GM19467 (cell line): ENCODE measurements around the gene DHRS2.

Experiments
- ATAC-seq: cut with Tn5 transposase; IDR thresholded peaks from one replicate; pipeline ENCODE4 v1.9.1; 2021; ENCODE audit warnings: mild to moderate bottlenecking, moderate library complexity; ENCODE audit not compliant: unreplicated experiment

The DHRS2 gene

DNA sequence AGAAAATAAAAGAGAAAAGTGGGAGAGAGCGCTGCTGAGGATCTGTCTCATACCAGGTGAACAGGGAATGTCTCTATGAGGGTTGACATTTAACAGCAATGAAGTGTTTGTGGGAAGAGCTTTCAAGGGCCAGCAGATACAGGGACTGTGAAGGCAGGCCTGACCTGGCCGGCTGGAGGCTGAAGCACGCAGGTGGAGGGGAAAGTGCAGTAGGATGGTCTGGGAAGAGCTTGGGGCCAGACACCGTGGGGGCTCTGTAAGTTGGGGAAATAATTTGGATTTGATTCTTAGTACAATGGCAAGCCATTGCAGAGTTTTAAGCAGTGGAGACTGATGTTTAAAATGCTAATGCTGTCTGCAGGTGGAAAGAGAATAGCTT lies 23.8 kb upstream of the DHRS2 start:
- ATAC-seq: no peak

DNA sequence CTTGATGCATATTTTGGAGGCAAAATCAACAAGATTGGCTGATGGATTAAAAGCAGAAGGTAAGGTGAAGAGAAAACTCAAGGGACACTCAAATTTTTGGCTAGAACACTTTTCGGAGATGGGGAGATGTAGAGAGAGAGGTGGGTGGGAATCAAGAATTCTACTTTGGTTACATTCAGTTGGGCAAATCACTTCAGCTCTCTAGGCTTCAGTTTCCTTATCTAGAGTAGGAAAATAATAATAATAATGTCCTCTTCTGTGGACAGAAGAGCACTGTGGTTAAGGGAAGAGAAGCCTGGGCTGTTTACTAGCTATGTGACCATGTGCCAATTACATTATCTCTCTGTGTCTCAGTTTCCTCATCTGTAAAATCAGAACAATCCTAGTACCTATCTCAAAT lies 23.4 kb upstream of the DHRS2 start:
- no peak for ATAC-seq

DNA sequence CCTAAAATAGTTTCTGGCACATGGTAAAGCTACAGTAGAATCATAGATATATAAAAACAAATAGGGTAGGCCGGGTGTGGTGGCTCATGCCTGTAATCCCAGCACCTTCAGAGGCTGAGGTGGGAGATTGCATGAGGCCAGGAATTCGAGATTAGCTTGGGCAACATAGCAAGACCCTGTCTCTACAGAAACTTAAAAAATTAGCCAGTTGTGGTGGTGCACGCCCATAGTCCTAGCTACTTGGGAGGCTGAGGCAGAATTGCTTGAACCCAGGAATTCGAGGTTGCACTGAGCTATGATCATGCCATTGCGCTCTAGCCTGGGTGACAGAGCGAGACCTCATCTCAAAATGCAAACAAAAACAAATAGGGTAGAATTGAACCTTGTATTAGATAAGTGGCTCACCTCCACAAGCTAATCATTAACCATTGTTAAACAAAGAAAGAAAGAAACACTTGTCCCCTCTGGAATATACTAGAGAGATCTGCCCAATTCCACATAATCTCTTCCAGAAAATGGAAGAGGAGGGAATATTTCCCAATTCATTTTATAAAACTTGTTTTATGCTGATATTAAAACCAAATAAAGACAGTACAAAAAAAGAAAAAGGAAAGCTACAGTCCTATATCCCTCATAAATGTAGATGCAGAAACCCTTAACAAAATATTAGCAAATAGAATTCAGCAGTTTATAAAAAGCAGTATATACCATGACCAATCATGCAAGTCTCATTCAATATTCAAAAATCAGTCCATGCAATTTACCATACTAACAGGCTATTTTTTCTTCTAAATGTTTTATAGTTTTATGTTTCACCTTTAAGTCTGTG lies 22.7 kb upstream of the DHRS2 start:
- ATAC-seq: no peak

DNA sequence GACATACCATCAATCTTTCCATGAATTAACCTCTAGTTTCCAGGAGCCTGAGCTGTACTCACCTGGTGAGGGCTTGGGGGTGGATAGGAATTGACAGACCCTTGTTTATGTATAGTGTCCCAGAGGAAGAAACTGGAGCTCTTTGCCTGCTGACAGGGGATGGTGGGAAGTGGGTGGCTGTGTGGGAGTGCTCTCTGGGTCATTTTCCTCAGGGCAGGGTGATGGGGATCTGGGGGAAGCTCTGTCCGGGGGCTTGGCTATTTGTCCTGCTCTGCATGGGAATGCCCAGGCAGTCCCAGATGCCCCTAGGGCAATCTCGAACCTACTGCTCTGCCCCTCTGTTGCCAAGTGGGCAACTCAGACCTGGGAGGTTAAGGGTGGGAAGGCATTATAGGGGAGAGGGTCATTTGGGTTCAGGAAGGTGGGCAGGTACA lies 21.8 kb upstream of the DHRS2 start:
- ATAC-seq: no peak

DNA sequence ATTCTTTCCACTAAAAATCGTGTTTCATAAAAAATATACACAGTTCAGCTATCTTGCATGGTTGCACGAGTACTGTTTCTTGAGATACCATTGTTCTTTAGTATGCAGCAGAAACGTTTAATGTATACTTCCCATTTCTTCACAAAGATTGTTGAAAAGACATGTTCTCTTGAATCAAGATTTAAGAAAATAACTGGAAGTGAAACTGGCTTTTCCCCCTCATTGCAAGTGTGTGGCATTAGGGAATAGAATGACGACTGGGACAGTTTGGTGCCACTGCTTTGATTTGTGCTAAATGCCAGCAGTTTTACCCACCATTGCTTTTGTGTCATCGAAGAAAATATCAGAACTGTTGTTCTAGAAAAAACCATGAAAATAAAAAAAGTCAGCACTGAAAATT lies 20.3 kb upstream of the DHRS2 start:
- ATAC-seq: no peak

DNA sequence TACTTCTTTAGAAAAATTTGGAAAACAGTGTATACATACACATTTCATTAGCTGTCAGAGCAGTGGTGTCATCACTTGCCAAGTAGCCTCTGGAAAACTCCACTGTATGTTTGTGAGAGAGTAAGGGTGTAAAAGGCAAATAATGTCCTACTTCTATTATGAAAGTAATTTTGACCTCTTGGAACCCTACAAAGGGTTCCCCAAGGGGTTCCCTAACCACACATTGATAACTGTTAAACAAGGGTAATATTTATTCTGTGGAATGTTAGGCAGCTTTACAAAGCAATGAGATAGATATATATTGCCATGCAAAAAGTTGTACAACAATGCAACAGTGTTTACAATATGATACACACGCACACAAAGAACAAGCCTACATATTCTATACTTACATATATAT lies 18.6 kb upstream of the DHRS2 start:
- no peak for ATAC-seq

DNA sequence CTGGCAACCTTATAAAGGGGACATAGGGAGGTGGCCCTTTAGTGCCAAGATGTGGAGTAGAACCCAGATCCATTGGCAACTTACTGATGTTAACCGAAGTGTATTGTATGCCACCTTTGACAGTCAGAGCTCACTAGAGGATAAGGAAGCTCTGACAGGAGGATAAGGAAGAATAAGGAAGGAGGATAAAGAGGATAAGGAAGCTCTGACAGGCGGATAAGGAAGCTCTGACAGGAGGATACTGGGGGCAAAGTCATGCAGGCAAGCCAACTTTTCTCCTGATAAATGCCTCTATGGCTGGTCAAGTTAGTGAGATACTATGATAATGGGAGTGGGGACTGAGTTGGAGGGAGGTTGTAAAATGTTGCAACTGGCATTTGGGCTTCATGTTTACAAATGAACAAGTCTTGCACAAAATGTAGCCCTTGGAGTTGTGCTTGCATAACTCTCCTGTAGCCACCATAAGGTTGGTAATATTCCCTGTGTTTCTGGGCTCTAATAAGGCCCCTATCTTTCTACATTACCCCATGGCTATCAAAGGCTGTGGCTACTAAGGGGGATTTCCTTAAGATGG lies 17.7 kb upstream of the DHRS2 start:
- ATAC-seq: no peak

DNA sequence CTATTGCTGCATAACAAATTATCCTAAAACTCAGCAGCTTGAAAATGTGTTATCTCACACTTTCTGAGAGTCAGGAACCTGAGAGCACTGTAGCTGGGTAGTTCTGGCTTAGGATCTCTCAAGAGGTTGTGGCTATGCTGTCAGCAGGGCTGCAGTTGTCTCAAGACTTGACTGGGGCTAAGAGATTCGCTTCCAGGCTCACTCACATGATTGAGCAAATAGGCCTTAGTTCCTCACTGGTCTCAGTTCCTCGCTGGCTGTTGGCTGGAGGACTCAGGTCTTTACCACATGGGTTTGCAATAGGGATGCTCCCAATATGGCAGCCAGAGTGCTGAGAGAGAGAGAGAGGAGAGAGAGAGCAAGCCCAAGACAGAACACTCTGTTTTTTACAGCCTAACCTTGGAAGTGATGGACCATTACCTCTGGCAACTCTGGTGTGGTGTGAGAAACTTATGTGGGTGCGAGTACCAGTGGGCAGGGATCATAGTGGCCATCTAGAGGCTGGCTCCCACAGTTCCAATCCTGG lies 15.9 kb upstream of the DHRS2 start:
- no peak for ATAC-seq

DNA sequence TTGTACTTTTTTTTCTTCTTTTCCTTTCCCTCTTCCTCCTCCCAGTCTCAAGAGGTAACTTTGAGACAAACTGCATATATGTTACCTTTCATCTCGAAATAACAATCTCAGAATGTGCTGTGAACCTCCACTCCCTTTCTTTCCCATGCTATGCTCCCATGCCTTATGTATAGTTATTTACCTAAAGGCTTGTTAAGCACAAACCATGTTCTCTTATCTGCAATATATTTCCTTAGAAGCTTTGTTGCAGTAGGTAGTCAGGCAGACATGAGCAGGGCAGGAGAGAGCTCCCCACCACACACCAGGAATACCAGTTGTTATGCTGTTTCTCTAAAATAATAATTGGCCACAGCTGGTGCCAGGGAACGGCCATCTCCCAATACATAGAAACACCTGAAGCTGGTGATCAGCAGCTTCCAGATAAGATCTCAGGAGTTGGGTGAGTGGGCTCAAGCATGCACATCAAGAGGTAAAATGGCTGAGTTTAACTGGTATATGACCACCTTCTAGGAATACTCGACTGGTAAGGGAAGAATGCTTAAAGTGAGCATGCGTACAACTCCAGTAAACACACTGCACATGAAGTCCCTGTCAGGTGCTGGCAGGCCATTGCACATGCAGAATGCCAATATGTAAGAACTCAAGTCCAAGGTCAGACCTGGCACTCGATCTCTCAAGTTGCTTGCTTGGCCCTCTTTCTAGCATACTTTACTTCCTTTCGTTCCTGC lies 14.8 kb upstream of the DHRS2 start:
- no peak for ATAC-seq

DNA sequence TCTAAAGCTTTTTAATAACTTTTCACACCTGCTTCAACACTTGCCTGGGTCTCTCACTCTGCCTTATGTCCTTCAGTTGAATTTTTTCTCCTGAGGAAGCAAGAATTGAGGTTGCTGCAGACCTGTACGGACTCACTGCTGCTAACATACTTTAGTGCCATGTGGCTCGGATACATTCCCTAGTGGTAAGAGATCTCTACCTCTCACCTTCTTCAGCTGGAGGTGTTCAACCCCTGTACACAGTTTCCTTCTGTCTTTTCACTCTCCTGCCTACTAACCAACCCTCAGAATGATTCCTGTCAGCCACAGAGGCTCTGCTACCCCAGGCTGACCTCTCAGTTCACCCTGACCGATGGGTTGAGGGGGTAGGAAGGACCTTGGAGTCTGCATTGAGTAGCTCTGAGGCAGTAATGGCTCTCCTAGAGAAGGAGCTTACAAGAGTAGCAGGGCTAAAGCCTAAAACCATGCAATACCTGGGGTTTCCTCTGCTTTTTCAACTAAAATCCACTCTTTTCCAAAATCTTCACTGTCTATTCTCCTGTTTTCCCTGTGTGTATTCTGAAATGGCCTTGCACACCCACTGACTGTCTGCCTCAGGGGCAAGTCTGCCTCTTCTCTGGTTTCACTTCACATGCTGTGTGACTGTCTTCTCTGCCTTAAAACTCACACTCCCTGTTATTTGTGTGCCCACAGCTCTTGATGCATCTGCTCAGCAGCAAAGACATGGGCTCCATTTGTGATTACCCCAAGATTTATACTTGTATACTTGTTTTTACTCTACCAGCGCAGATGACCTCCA lies 14.0 kb upstream of the DHRS2 start:
- no peak for ATAC-seq

DNA sequence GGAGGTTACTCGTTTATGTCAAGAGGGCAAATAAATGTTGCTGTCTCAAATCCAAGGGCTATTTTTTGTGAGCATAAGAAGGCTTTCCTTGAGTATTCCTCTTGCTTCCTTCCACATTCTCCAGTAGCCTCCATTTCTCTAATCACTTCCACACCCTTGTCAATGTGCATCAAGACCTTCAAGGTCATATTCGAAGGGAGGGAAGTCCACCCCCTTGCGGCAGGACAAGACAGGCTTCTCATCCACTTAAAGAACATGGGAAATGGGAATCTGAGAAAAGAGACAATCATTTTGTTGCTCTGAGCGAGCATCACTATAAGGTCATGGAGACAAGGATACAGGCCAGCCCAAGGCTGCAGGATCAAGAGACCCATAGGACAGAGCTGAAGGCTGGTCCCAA lies 13.2 kb upstream of the DHRS2 start:
- no peak for ATAC-seq

DNA sequence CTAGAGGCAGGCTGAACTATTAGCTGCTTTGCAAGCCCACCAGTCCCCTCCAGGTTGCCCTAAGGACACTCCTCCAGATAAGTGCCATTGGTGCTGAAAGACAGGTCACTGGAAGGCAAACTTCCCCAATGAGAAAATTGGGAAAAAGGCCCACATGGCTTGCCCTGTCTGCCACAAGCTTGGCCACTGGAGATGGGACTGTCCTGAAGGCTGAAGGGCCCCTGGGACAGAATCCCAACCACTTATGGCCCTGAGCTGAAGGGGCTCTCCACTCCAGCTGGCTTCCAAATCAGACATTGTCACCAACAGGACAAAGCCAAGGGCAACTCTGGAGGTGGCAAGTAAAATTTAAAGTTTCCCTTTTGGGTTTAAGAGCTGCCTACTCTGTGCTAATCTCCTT lies 12.2 kb upstream of the DHRS2 start:
- ATAC-seq: no peak

DNA sequence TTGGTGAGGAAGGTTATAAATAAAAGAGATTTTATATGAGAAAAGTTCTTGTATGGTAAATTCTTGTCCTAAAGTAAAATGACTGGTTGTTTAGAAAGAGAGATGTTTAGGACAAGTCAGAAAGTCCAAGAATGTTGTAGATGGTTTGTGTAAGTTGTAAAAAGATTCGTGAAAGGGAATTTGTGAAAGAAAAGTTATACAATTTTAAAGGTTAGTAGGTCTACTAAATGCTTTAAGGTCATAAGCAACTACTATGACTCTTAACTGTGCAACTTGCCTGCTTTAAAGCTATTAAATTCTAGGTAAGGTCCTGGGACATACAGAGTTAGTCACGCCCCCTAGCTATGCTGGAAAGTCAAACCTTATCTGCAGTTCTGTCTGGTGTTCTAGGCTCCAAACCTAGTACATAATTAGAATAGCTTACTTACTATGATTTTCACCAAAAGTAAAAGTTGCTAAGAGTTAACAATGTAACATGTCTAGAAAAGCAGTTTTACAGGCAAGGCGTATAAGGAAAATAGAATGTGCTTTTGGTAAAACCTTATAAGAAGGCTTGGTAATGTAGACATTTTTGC lies 11.2 kb upstream of the DHRS2 start:
- no peak for ATAC-seq

DNA sequence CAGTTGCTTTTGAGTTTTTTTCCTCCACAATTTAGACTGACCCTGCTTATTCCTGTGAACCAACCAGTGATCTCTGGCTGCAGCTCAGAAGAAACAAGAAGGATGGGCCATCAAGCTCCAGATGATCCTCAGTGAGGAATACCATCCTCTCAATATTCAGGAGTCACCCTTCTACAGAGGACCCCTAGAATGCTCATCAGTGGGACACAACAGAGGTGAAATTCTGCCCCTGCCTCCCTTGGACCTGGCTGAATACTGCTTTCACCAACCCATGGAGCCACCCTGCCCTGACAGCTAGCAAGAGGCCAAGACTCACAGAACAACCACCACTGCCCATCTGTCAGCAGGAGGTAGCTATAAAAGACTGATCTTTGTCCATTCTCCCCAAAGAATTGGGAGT lies 9.2 kb upstream of the DHRS2 start:
- ATAC-seq: no peak

DNA sequence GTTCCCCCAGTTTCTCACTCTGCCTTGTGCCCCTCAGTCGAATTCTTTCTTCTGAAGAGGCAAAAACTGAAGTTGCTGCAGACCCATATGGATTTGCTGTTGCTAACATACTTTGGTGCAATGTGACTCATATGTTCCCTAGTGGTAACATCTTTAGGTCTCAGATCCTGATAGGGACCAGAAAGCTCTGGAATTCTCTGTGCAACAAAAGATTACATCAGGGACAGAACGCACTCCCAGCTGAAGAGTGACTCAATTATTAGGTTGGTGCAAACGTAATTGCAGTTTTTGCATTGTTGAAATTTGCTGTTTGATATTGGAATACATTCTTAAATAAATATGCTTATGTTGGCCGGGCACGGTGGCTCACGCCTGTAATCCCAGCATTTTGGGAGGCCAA lies 8.2 kb upstream of the DHRS2 start:
- no peak for ATAC-seq

DNA sequence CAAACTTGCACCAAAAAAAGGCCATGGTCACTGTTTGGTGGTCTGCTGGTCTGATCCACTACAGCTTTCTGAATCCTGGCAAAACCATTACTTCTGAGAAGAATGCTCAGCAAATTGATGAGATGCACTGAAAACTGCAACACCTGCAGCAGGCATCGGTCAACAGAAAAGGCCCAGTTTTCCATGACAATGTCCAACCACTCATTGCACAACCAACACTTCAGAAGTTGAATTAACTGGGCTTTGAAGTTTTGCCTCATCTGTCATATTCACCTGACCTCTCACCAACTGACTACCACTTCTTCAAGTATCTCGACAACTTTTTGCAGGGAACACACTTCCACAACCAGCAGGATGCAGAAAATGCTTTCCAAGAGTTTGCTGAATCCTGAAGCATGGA lies 7.0 kb upstream of the DHRS2 start:
- no peak for ATAC-seq

DNA sequence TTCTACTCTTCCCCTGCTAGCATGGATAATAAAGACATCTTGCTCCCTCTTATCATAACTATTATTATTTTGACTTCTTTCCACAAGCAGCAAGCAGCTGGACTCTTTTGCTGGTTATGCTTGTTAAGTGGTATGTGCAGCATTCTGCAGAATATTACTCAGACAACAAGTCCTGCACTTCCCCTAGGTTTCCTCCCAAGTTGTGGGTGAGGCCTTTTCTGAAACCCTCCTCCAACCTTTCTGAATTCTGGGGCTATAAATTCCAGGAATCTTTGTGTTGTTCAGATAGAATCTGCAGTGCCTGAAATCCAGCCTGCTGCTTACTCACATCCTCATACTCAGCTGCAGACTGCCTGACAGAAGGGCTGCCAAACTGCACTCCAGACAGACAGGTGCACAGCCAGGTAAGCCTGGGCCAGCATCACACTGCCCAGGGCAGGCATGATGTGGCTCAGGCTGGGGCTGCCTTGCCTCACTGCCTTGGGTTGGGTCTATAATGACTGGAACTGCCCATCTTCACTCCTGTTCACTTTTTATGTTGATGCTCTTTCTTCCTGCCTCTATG lies 6.2 kb upstream of the DHRS2 start:
- no peak for ATAC-seq

DNA sequence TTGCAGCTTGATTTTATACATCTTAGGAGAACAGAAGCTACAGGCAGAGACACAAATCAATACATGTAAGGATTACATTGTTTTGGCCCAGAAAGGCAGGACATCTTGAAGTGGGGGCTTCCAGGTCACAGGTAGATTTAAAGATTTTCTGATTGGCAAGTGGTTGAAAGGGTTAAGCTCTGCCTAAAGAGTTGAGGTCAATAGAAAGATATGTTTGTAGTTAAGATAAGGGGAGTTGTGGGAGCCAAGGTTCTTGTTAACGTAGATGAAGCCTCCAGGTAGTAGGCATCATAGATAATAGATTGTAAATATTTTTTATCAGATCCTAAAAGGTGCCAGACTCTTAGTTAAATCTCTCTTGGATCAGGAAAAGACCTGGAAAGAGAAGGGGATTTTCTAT lies 5.5 kb upstream of the DHRS2 start:
- ATAC-seq: no peak

DNA sequence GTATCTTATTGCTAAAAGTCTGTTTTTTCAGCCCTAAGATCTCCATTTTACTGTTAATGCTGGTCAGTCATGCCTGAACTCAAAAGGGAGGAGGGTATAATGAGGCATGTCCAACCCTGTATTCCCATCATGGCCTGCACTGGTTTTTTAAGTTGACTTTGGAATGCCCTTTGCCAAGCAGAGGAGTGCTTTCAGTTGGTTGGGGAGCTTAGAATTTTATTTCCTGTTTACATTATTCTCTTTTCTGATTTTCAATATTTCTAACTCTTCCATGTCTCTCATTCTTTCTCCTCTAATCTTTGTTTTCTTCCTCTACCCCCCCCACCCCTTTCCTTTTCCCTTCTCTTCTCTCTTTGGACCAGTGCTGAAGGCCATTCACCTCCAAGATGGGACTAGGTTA lies 4.9 kb upstream of the DHRS2 start:
- ATAC-seq: no peak

DNA sequence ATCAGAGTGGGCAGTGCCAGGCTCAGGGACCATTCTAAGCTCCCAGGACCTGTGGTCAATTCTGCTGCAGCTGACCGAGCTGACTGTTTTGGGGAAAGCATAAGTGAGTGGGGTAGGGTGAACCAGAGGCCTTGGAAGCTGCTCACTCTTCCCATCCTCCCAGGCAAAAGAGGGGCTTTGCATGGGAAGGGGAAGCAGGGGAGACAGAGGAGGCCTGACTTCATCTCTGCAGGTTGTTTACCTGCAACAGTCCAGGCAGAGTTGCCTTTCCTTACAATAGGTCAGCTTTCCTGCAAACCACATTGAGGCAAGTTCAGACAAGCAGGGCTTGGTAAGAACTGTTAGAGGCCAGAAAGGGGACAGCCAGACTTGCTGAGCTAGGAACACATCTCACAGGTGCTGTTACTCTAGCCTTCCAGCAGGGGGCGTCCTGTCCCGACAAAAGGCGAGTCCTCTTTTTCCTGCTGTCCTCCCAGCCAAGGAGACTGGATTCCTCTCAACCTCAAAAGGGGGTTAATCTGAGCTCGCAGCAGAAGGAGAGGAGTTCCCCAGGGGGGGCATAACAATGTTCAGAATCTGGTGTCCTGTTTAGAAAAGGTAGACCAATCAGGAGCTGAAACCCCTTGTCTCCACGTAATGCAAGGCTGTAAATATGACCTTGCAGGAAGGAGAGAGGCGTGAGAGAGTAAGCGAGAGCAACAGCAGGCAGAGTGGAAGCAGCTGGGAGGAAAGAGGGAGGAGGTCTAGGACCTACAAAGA lies 4.3 kb upstream of the DHRS2 start:
- peak; percentile 58 for ATAC-seq
